Activated CD4-positive, CD25-positive, alpha-beta regulatory T cell (primary cell): ENCODE results near the gene CDCP1.

Experiments used
- DNase-seq, 4 experiments: peaks; one replicate each; lab custom pipeline; 2025; lab: John Stamatoyannopoulos, UW

CDCP1 gene

GRCh38 chr3:45110509-45110833 is 35.7 kb downstream of the CDCP1 start:
- DNase-seq: no peak

GRCh38 chr3:45109771-45110508 is 36.2 kb downstream of the CDCP1 start:
- peak in 1 of 4 experiments; percentile 8 for DNase-seq

GRCh38 chr3:45106874-45107273 is 39.3 kb downstream of the CDCP1 start:
- no peak for DNase-seq

GRCh38 chr3:45105855-45106671 is 40.1 kb downstream of the CDCP1 start:
- no peak for DNase-seq

- DNase-seq: no peak
These were observed 41.2 kb downstream of the CDCP1 start for GRCh38 chr3:45104715-45105711.

GRCh38 chr3:45103753-45104714 is 42.1 kb downstream of the CDCP1 start:
- DNase-seq: no peak

- no peak for DNase-seq
These were observed 42.8 kb downstream of the CDCP1 start for GRCh38 chr3:45103334-45103733.

GRCh38 chr3:45100981-45101407 is 45.2 kb downstream of the CDCP1 start:
- no peak for DNase-seq

GRCh38 chr3:45098310-45098709 is 47.9 kb downstream of the CDCP1 start:
- DNase-seq: no peak

- DNase-seq: no peak
These were observed 48.8 kb downstream of the CDCP1 start for GRCh38 chr3:45097296-45097883.

- DNase-seq: no peak
These were observed 50.2 kb downstream of the CDCP1 start for GRCh38 chr3:45095916-45096526.

GRCh38 chr3:45093176-45093575 is 53.0 kb downstream of the CDCP1 start:
- DNase-seq: no peak

GRCh38 chr3:45092132-45093031 is 53.8 kb downstream of the CDCP1 start:
- DNase-seq: no peak

GRCh38 chr3:45090855-45091254 is 55.3 kb downstream of the CDCP1 start:
- no peak for DNase-seq

- DNase-seq: no peak
These were observed 57.4 kb downstream of the CDCP1 start for GRCh38 chr3:45088543-45089358.

- DNase-seq: no peak
These were observed 59.0 kb downstream of the CDCP1 start for GRCh38 chr3:45087155-45087554.

GRCh38 chr3:45084820-45085816 is 61.1 kb downstream of the CDCP1 start:
- no peak for DNase-seq
